HepG2 (cell line): ENCODE results near the gene PMFBP1. TPM values are rescaled to one million over a fixed set of nuclear protein-coding genes. Genes with fewer than 3 reads are reported as not detected.

Source experiments
- ARID2 ChIP-seq: sonication (generic); formaldehyde crosslinking; IDR thresholded peaks from 2 replicates; pipeline ENCODE4 v1.8.1; 2022; ENCODE audit warnings: mild to moderate bottlenecking, missing genetic modification reagents, borderline replicate concordance
- CCDC6 ChIP-seq: sonication (generic); formaldehyde crosslinking; IDR thresholded peaks from 2 replicates; pipeline ENCODE4 v1.8.1; 2022; ENCODE audit warnings: mild to moderate bottlenecking, missing genetic modification reagents, moderate library complexity
- FOXO4 ChIP-seq: sonication (generic); formaldehyde crosslinking; conservative IDR thresholded peaks from 2 replicates; pipeline ENCODE4 v1.8.1; 2023; ENCODE audit warnings: missing genetic modification reagents
- GLI4 ChIP-seq: sonication (generic); formaldehyde crosslinking; IDR thresholded peaks from 2 replicates; pipeline ENCODE4 v1.5.1; 2020; ENCODE audit warnings: missing genetic modification reagents, mild to moderate bottlenecking, moderate library complexity, borderline replicate concordance
- HNRNPLL ChIP-seq: fragments of 200-400 bp; formaldehyde crosslinking; IDR thresholded peaks from 2 replicates; pipeline ENCODE4 v1.6.1; 2017; ENCODE audit warnings: mild to moderate bottlenecking, low read depth, low read length; ENCODE audit not compliant: poor library complexity, severe bottlenecking
- NFAT5 ChIP-seq: sonication (generic); formaldehyde crosslinking; IDR thresholded peaks from 2 replicates; pipeline ENCODE4 v1.4.0; 2020; ENCODE audit warnings: missing genetic modification reagents
- TFAP4 ChIP-seq: sonication (generic); IDR thresholded peaks from 2 replicates; pipeline ENCODE4 v1.6.1; 2016; ENCODE audit warnings: low read depth, borderline replicate concordance
- ZBTB34 ChIP-seq: sonication (generic); formaldehyde crosslinking; IDR thresholded peaks from 2 replicates; pipeline ENCODE4 v1.8.0; 2022; ENCODE audit warnings: mild to moderate bottlenecking, missing genetic modification reagents
- ZHX1 ChIP-seq: sonication (generic); formaldehyde crosslinking; IDR thresholded peaks from 2 replicates; pipeline ENCODE4 v1.8.1; 2022; ENCODE audit warnings: low read depth, mild to moderate bottlenecking, missing genetic modification reagents
- ZNF143 ChIP-seq: sonication (generic); formaldehyde crosslinking; IDR thresholded peaks from 2 replicates; pipeline ENCODE4 v1.4.0; 2020; ENCODE audit warnings: missing genetic modification reagents
- ZNF331 ChIP-seq: sonication (generic); formaldehyde crosslinking; IDR thresholded peaks from 2 replicates; pipeline ENCODE4 v1.4.0; 2020; ENCODE audit warnings: missing genetic modification reagents
- ZNF383 ChIP-seq: sonication (generic); formaldehyde crosslinking; IDR thresholded peaks from 2 replicates; pipeline ENCODE4 v1.4.0; 2020; ENCODE audit warnings: missing genetic modification reagents, mild to moderate bottlenecking, borderline replicate concordance
- ZNF564 ChIP-seq: sonication (generic); formaldehyde crosslinking; IDR thresholded peaks from 2 replicates; pipeline ENCODE4 v1.8.1; 2023; ENCODE audit warnings: mild to moderate bottlenecking, missing genetic modification reagents
- ZSCAN22 ChIP-seq: sonication (generic); formaldehyde crosslinking; IDR thresholded peaks from 2 replicates; pipeline ENCODE4 v1.4.0; 2020; ENCODE audit warnings: mild to moderate bottlenecking, missing genetic modification reagents
- polyA plus RNA-seq, 8 experiments: library from polyadenylated mRNA; depleted of rRNA in 3 of 8; stranded (reverse) in 7 of 8; unstranded in 1 of 8; fragments of >200 nt; fragmentation: Illumina TruSeq in 4 of 8; extraction: Trizol in 4 of 8; gene quantifications; 2 replicates each; pipeline versions ENCODE4 v1.2.1 to v1.2.3, GENCODE V29; 2011 to 2016; ENCODE audit warnings: low read depth in 4 of 8, missing spikeins in 1 of 8, mixed read lengths in 1 of 8; ENCODE audit not compliant: insufficient read depth in 1 of 8
- total RNA-seq, 5 experiments: library from RNA; depleted of rRNA; stranded (reverse); fragments of >200 nt; fragmentation: Illumina TruSeq; extraction: Trizol; gene quantifications; 2 replicates each; pipeline ENCODE4 v1.2.3, GENCODE V29; 2016; ENCODE audit warnings: low read depth in 1 of 5

PMFBP1 gene
- total and polyA plus RNA-seq, 2 of the 13 experiments (the other 11 are each of a cell fraction or from before 2014, with no cell fraction given) = 1.9 to 3.8 TPM

GRCh38 chr16:72072514-72073342 lies 99.2 kb downstream of the PMFBP1 start (continued):
- no peak for TF ChIP-seq NFAT5
- TF ChIP-seq TFAP4 = peak; percentile 18; the same call in 1 of the 2 replicates
- no peak for TF ChIP-seq ZHX1 (CRISPR knock-in tag)
- no peak for TF ChIP-seq ZSCAN22
- no peak for TF ChIP-seq ZNF383 (CRISPR knock-in tag)
- no peak for TF ChIP-seq GLI4 (CRISPR knock-in tag)
- TF ChIP-seq ZNF143 (CRISPR knock-in tag) = no peak
- no peak for TF ChIP-seq ZNF564 (CRISPR knock-in tag)
- TF ChIP-seq CCDC6 = 0 out of 2 replicates have a peak, but pooled peaks have one; percentile 18
- no peak for TF ChIP-seq HNRNPLL
- TF ChIP-seq ARID2 (CRISPR knock-in tag) = no peak
- TF ChIP-seq ZBTB34 (CRISPR knock-in tag) = no peak; the same call in 1 of the 2 replicates
- TF ChIP-seq ZNF331 (CRISPR knock-in tag) = peak; percentile 82
- TF ChIP-seq FOXO4 (CRISPR knock-in tag) = no peak
